HCT116 (cell line): ENCODE data around the gene RALB. TPM values are rescaled to one million over a fixed set of nuclear protein-coding genes. Genes with fewer than 3 reads are reported as not detected.

Source experiments
- ATAC-seq: fragments of 200-7000 bp; cut with Tn5 transposase; 2 replicates; pipeline ENCODE4 v1.9.1; 2020; ENCODE audit warnings: mild to moderate bottlenecking, moderate library complexity
- BruUV-seq: library from RNA; stranded (reverse); fragments of 400-500 nt; replicated peaks from 2 replicates; lab custom pipeline; 2021; lab: Mats Ljungman, UMichigan
- CTCF ChIA-PET: fragments of 300-600 bp; sonication (Branson Sonifier 250); formaldehyde crosslinking; loops from one replicate; lab custom pipeline; 2021; ENCODE audit warnings: antibody characterized with exemption; lab: Charles Lee
- POLR2A ChIA-PET: fragments of 300-600, 350-600 bp; sonication (Branson Sonifier 250); formaldehyde crosslinking; loops from one replicate; lab custom pipeline; 2021; ENCODE audit warnings: antibody characterized with exemption; lab: Charles Lee
- RAD21 ChIA-PET, 2 experiments: fragments of 300-600 bp; sonication (Branson Sonifier 250); formaldehyde crosslinking; loops; one replicate each; lab custom pipeline; 2023; ENCODE audit warnings: low total read pairs in 2 of 2; ENCODE audit not compliant: uncharacterized antibody in 2 of 2, unreplicated experiment in 2 of 2, low non-redundant PET in 1 of 2; lab: Charles Lee
- DNase-seq: peaks from one replicate; pipeline ENCODE4 v3.0.0-alpha.2; 2010; ENCODE audit warnings: low read depth, low spot score
- H2AFZ ChIP-seq: fragments of 200-600 bp; shearing (Covaris generic), sonication (generic); 2 replicates; pipeline ENCODE4 v1.6.1; 2017; ENCODE audit warnings: low read depth, mixed run types, mixed read lengths, antibody characterized with exemption, low read length; ENCODE audit not compliant: poor library complexity, severe bottlenecking
- H3K27ac ChIP-seq: 2 replicates; pipeline ENCODE4 v1.5.1; 2012; ENCODE audit warnings: low read depth, low read length
- H3K27me3 ChIP-seq: fragments of 200-600 bp; sonication (generic); 2 replicates; pipeline ENCODE4 v1.6.1; 2016; ENCODE audit warnings: mixed run types, low read length, mixed read lengths; ENCODE audit not compliant: insufficient read depth
- H3K36me3 ChIP-seq, 2 experiments: fragments of 200-500 bp in 1 of 2; fragments of 200-600 bp in 1 of 2; sonication (Bioruptor generic) in 1 of 2; sonication (generic) in 1 of 2; 2 replicates each; pipeline versions ENCODE4 v1.5.1 to v1.6.1; 2014 to 2016; ENCODE audit warnings: low read length in 2 of 2, inconsistent platforms in 1 of 2, mixed read lengths in 1 of 2, mixed run types in 1 of 2; ENCODE audit not compliant: insufficient read depth in 2 of 2, control insufficient read depth in 1 of 2
- H3K4me1 ChIP-seq, 2 experiments: fragments of 200-600 bp in 1 of 2; sonication (generic) in 1 of 2; 2 replicates each; pipeline versions ENCODE4 v1.5.1 to v1.6.1; 2012 to 2017; ENCODE audit warnings: low read length in 2 of 2, inconsistent platforms in 1 of 2, mild to moderate bottlenecking in 1 of 2, mixed read lengths in 1 of 2, mixed run types in 1 of 2, moderate library complexity in 1 of 2; ENCODE audit not compliant: insufficient read depth in 2 of 2, control insufficient read depth in 1 of 2
- H3K4me2 ChIP-seq: fragments of 200-600 bp; sonication (generic); 2 replicates; pipeline ENCODE4 v1.6.1; 2017; ENCODE audit warnings: mixed run types, low read length, mixed read lengths
- H3K4me3 ChIP-seq, 2 experiments: fragments of 200-600 bp in 1 of 2; sonication (generic) in 1 of 2; replicated peaks in 1 of 2; 2 replicates each; pipeline ENCODE4 v1.5.1; 2011 to 2016; ENCODE audit warnings: low read length in 2 of 2, control low read depth in 1 of 2, low read depth in 1 of 2, mild to moderate bottlenecking in 1 of 2, mixed read lengths in 1 of 2, mixed run types in 1 of 2
- H3K79me2 ChIP-seq: fragments of 200-600 bp; sonication (generic); 2 replicates; pipeline ENCODE4 v1.6.1; 2017; ENCODE audit warnings: mild to moderate bottlenecking, mixed run types, low read length, moderate library complexity, mixed read lengths; ENCODE audit not compliant: insufficient read depth
- H3K9ac ChIP-seq: fragments of 200-600 bp; sonication (generic); 2 replicates; pipeline ENCODE4 v1.6.1; 2016; ENCODE audit warnings: low read length, mixed read lengths
- H3K9me2 ChIP-seq: fragments of 200-600 bp; sonication (generic), shearing (Covaris generic); 2 replicates; pipeline ENCODE4 v1.6.1; 2017; ENCODE audit warnings: mixed run types, mild to moderate bottlenecking, moderate library complexity; ENCODE audit not compliant: insufficient read depth
- H3K9me3 ChIP-seq, 2 experiments: fragments of 200-500 bp in 1 of 2; fragments of 200-600 bp in 1 of 2; sonication (Bioruptor generic) in 1 of 2; sonication (generic) in 1 of 2; 2 replicates each; pipeline ENCODE4 v1.6.1; 2014 to 2017; ENCODE audit warnings: low read length in 2 of 2, mixed read lengths in 2 of 2, inconsistent platforms in 1 of 2, low read depth in 1 of 2, mild to moderate bottlenecking in 1 of 2, mixed run types in 1 of 2, moderate library complexity in 1 of 2; ENCODE audit not compliant: control insufficient read depth in 1 of 2, insufficient read depth in 1 of 2
- H4K20me1 ChIP-seq: fragments of 200-600 bp; sonication (generic), shearing (Covaris generic); 2 replicates; pipeline ENCODE4 v1.6.1; 2017; ENCODE audit warnings: mixed run types, mild to moderate bottlenecking, moderate library complexity; ENCODE audit not compliant: insufficient read depth
- ATF3 ChIP-seq: IDR thresholded peaks from 2 replicates; pipeline ENCODE4 v1.6.1; 2012
- CEBPB ChIP-seq: IDR thresholded peaks from 2 replicates; pipeline ENCODE4 v1.6.1; 2012; ENCODE audit warnings: low read depth
- CTCF ChIP-seq, 3 experiments: fragments of 200-600 bp in 1 of 3; sonication (generic) in 1 of 3; IDR thresholded peaks in 2 of 3; conservative IDR thresholded peaks in 1 of 3; 2 replicates each; pipeline ENCODE4 v1.5.1; 2012 to 2017; ENCODE audit warnings: low read depth in 2 of 3, low read length in 2 of 3, antibody characterized with exemption in 1 of 3, borderline replicate concordance in 1 of 3, control low read depth in 1 of 3, mild to moderate bottlenecking in 1 of 3, mixed read lengths in 1 of 3, mixed run types in 1 of 3, moderate library complexity in 1 of 3; ENCODE audit not compliant: insufficient read depth in 1 of 3
- EGR1 ChIP-seq: IDR thresholded peaks from 2 replicates; pipeline ENCODE4 v1.6.1; 2012; ENCODE audit warnings: low read depth
- ELF1 ChIP-seq: IDR thresholded peaks from 2 replicates; pipeline ENCODE4 v1.6.1; 2012; ENCODE audit warnings: low read depth, borderline replicate concordance
- EZH2 ChIP-seq: fragments of 200-600 bp; sonication (generic); IDR thresholded peaks from 2 replicates; pipeline ENCODE4 v1.6.1; 2017; ENCODE audit warnings: antibody characterized with exemption, mixed run types
- EZH2phosphoT487 ChIP-seq: fragments of 200-600 bp; IDR thresholded peaks from 2 replicates; pipeline ENCODE4 v1.6.1; 2018; ENCODE audit warnings: antibody characterized with exemption, borderline replicate concordance
- FOSL1 ChIP-seq: IDR thresholded peaks from 2 replicates; pipeline ENCODE4 v1.6.1; 2012; ENCODE audit warnings: low read depth
- JUND ChIP-seq: IDR thresholded peaks from 2 replicates; pipeline ENCODE4 v1.6.1; 2012
- MAX ChIP-seq: IDR thresholded peaks from 2 replicates; pipeline ENCODE4 v1.6.1; 2012
- POLR2AphosphoS5 ChIP-seq: IDR thresholded peaks from 2 replicates; pipeline ENCODE4 v1.6.1; 2011; ENCODE audit warnings: mild to moderate bottlenecking, low read depth, low read length, moderate library complexity
- REST ChIP-seq: IDR thresholded peaks from 2 replicates; pipeline ENCODE4 v1.6.1; 2012; ENCODE audit warnings: low read depth
- SIN3A ChIP-seq: IDR thresholded peaks from 2 replicates; pipeline ENCODE4 v1.6.1; 2012; ENCODE audit warnings: low read depth
- SP1 ChIP-seq: IDR thresholded peaks from 2 replicates; pipeline ENCODE4 v1.6.1; 2012; ENCODE audit warnings: low read depth
- SRF ChIP-seq: IDR thresholded peaks from 2 replicates; pipeline ENCODE4 v1.6.1; 2012; ENCODE audit warnings: low read depth
- TCF7L2 ChIP-seq: IDR thresholded peaks from 2 replicates; pipeline ENCODE4 v1.7.0; 2011; ENCODE audit warnings: borderline replicate concordance, inconsistent platforms; ENCODE audit not compliant: insufficient read depth, insufficient read length; ENCODE audit errors: extremely low read depth
- YY1 ChIP-seq: IDR thresholded peaks from 2 replicates; pipeline ENCODE4 v1.6.1; 2011; ENCODE audit warnings: low read length, low read depth, moderate library complexity, mild to moderate bottlenecking; ENCODE audit not compliant: insufficient replicate concordance; ENCODE audit errors: extremely low read depth
- ZFX ChIP-seq: fragments of 450-650 bp; IDR thresholded peaks from 2 replicates; pipeline ENCODE4 v1.6.1; 2017
- ZNF274 ChIP-seq: fragments of 200-500 bp; sonication (Bioruptor generic); IDR thresholded peaks from 2 replicates; pipeline ENCODE4 v1.6.1; 2014; ENCODE audit warnings: mild to moderate bottlenecking, low read depth, low read length, inconsistent platforms
- intact Hi-C: fragments of 100-400 bp; cut with micrococcal nuclease; formaldehyde crosslinking; loops from 2 replicates; pipeline ENCODE4 v1.10.0; 2022
- total RNA-seq: library from RNA; stranded (reverse); gene quantifications from one replicate; pipeline ENCODE4 v1.2.1, GENCODE V29; 2021; ENCODE audit not compliant: unreplicated experiment

RALB gene
- total RNA-seq, 1 experiment from 2014 or later, result 42.8 TPM

GRCh38 chr2:120293096-120294007, 40.7 kb downstream of the RALB start:
- Histone ChIP-seq H3K9ac (no peak overlapping the region), H3K4me3 (no peak overlapping the region), H3K27ac (no peak overlapping the region), H3K79me2 (no peaks in the 10 kb centered on the region), H3K27me3 (no peaks in the 10 kb centered on the region), H2AFZ (no peak overlapping the region), H3K36me3 (peaks cover 4 to 11% of the 10 kb centered on the region in 2 experiments; a peak in 2 of 4 replicates), H3K4me2 (no peak overlapping the region), H4K20me1 (no peaks in the 10 kb centered on the region), H3K9me3 (no peaks in the 10 kb centered on the region), H3K9me2 (no peaks in the 10 kb centered on the region), H3K4me1 (peaks cover 0 to 17% of the 10 kb centered on the region in 2 experiments; a peak in 2 of 4 replicates)
- no peak for ATAC-seq
- no peak for TF ChIP-seq FOSL1
- TF ChIP-seq SRF, result no peak
- TF ChIP-seq CTCF (IDR thresholded peaks at IDR 0.05 in 2 of 3, conservative IDR thresholded peaks at IDR 0.05 in 1 of 3; ENCODE audit: borderline replicate concordance in 1 of 3, insufficient read depth in 1 of 3, low read depth in 2 of 3, low read length in 2 of 3), result no peak
- TF ChIP-seq ATF3, result no peak
- TF ChIP-seq ZNF274, result no peak
- no peak for TF ChIP-seq ELF1
- TF ChIP-seq SP1, result no peak
- TF ChIP-seq REST, result no peak
- TF ChIP-seq EGR1, result no peak
- TF ChIP-seq POLR2AphosphoS5, result no peak
- no peak for TF ChIP-seq EZH2phosphoT487
- TF ChIP-seq MAX, result no peak
- TF ChIP-seq CEBPB, result no peak
- no peak for TF ChIP-seq YY1
- TF ChIP-seq SIN3A, result no peak
- no peak for TF ChIP-seq EZH2
- TF ChIP-seq JUND, result no peak
- no peak for TF ChIP-seq ZFX
- TF ChIP-seq TCF7L2, result no peak
- no peak for DNase-seq
- TSS peak; percentile 50 for BruUV-seq
- intact Hi-C loops, result no loop called here
- ChIA-PET CTCF (interaction anchor here (1.4 kb wide), 1 partner anchor 20 kb away, joined by 3 read pairs; no protein-coding TSS in a partner anchor), POLR2A (no interaction called here), RAD21 (no interaction called here)
